ENCODE data around the gene COQ8A. TPM values are rescaled to one million over a fixed set of nuclear protein-coding genes. Genes with fewer than 3 reads are reported as not detected.
"Not testable (repeated sequence)": the region's sequence is repeated elsewhere in the genome, so short reads cannot be mapped to it uniquely, and the experiment has no call there.

COQ8A gene
- polyA plus RNA-seq, 1 donor from 2014 or later = 57.4 TPM

GRCh38 chr1:226908913-226909312 lies 31.2 kb upstream of the COQ8A start:
- no peak overlapping the region for H3K4me3 Mint-ChIP-seq
- no peaks in the 10 kb centered on the region for H3K9me3 Mint-ChIP-seq
- H3K36me3 Mint-ChIP-seq = peaks cover 8% of the 10 kb centered on the region
- peaks cover 0 to 2% (median 0%) of the 10 kb centered on the region in 3 donors for H3K4me1 Mint-ChIP-seq
- H3K27ac Mint-ChIP-seq = no peak overlapping the region
- H3K27me3 Mint-ChIP-seq = no peaks in the 10 kb centered on the region

GRCh38 chr1:226912587-226913176 lies 27.4 kb upstream of the COQ8A start:
- H3K9me3 Mint-ChIP-seq = no peaks in the 10 kb centered on the region
- no peak overlapping the region for H3K4me3 Mint-ChIP-seq
- H3K4me1 Mint-ChIP-seq = no peaks in the 10 kb centered on the region
- no peaks in the 10 kb centered on the region for H3K27me3 Mint-ChIP-seq
- no peak overlapping the region for H3K27ac Mint-ChIP-seq
- H3K36me3 Mint-ChIP-seq = peaks cover 9% of the 10 kb centered on the region

- Mint-ChIP-seq H3K4me1 (no peaks in the 10 kb centered on the region), H3K9me3 (no peaks in the 10 kb centered on the region), H3K27me3 (no peaks in the 10 kb centered on the region), H3K36me3 (peaks cover 8% of the 10 kb centered on the region), H3K27ac (no peak overlapping the region), H3K4me3 (no peak overlapping the region)
These were observed 24.5 kb upstream of the COQ8A start for GRCh38 chr1:226915672-226915995.

- Mint-ChIP-seq H3K9me3 (no peaks in the 10 kb centered on the region), H3K27ac (no peak overlapping the region)
These were observed 23.6 kb upstream of the COQ8A start for GRCh38 chr1:226916497-226916896.

GRCh38 chr1:226919587-226919986 lies 20.5 kb upstream of the COQ8A start:
- no peak overlapping the region for H3K27ac Mint-ChIP-seq
- H3K27me3 Mint-ChIP-seq = no peaks in the 10 kb centered on the region
- no peaks in the 10 kb centered on the region for H3K4me1 Mint-ChIP-seq
- H3K9me3 Mint-ChIP-seq = no peaks in the 10 kb centered on the region
- no peak overlapping the region for H3K4me3 Mint-ChIP-seq
- peaks cover 12% of the 10 kb centered on the region for H3K36me3 Mint-ChIP-seq

More at GRCh38 chr1:226916497-226916896, 23.6 kb upstream of the COQ8A start:
- Mint-ChIP-seq H3K27me3 (no peaks in the 10 kb centered on the region), H3K36me3 (peaks cover 8% of the 10 kb centered on the region), H3K4me1 (no peaks in the 10 kb centered on the region), H3K4me3 (no peak overlapping the region)

- Mint-ChIP-seq H3K36me3 (peaks cover 12% of the 10 kb centered on the region), H3K27me3 (no peaks in the 10 kb centered on the region), H3K4me3 (no peak overlapping the region), H3K27ac (no peak overlapping the region), H3K9me3 (no peaks in the 10 kb centered on the region), H3K4me1 (no peaks in the 10 kb centered on the region)
These were observed 20.1 kb upstream of the COQ8A start for GRCh38 chr1:226919995-226920394.

- Mint-ChIP-seq H3K9me3 (no peaks in the 10 kb centered on the region), H3K4me3 (no peak overlapping the region), H3K36me3 (peaks cover 12% of the 10 kb centered on the region), H3K27ac (no peak overlapping the region), H3K27me3 (no peaks in the 10 kb centered on the region), H3K4me1 (no peaks in the 10 kb centered on the region)
These were observed 19.6 kb upstream of the COQ8A start for GRCh38 chr1:226920446-226920894.

- Mint-ChIP-seq H3K36me3 (peaks cover 14% of the 10 kb centered on the region), H3K9me3 (no peaks in the 10 kb centered on the region), H3K27ac (no peak overlapping the region), H3K27me3 (no peaks in the 10 kb centered on the region), H3K4me1 (no peaks in the 10 kb centered on the region), H3K4me3 (no peak overlapping the region)
These were observed 18.6 kb upstream of the COQ8A start for GRCh38 chr1:226921504-226921903.

- peaks cover 1 to 10% (median 1%) of the 10 kb centered on the region in 3 donors for H3K9me3 Mint-ChIP-seq
- H3K4me3 Mint-ChIP-seq, H3K27me3 Mint-ChIP-seq, H3K4me1 Mint-ChIP-seq, H3K36me3 Mint-ChIP-seq, H3K27ac Mint-ChIP-seq: not testable (repeated sequence)
These were observed 10.6 kb upstream of the COQ8A start for GRCh38 chr1:226929260-226930111.

- Mint-ChIP-seq H3K36me3 (peaks cover 4% of the 10 kb centered on the region), H3K27ac (peak overlapping the region in 1 of 3 donors; percentile 64), H3K4me1 (peaks cover 4 to 11% (median 5%) of the 10 kb centered on the region in 3 donors), H3K9me3 (peaks cover 4 to 14% (median 10%) of the 10 kb centered on the region in 3 donors), H3K27me3 (no peaks in the 10 kb centered on the region), H3K4me3 (peak overlapping the region in 2 of 4 donors; percentile 13 to 61)
These were observed 5.4 kb upstream of the COQ8A start for GRCh38 chr1:226934483-226935237.

GRCh38 chr1:226937940-226938725 lies 2.0 kb upstream of the COQ8A start:
- peaks cover 4 to 14% (median 6%) of the 10 kb centered on the region in 3 donors for H3K9me3 Mint-ChIP-seq
- peak overlapping the region in 3 of 4 donors; percentile 51 to 100 (median 94) for H3K4me3 Mint-ChIP-seq
- H3K36me3 Mint-ChIP-seq = peaks cover 6% of the 10 kb centered on the region
- H3K27ac Mint-ChIP-seq = peak overlapping the region; percentile 98 to 100 (median 99)
- no peaks in the 10 kb centered on the region for H3K27me3 Mint-ChIP-seq
- peaks cover 18 to 22% (median 22%) of the 10 kb centered on the region in 3 donors for H3K4me1 Mint-ChIP-seq

- Mint-ChIP-seq H3K9me3 (peaks cover 4 to 14% (median 5%) of the 10 kb centered on the region in 3 donors), H3K27me3 (no peaks in the 10 kb centered on the region), H3K4me1 (peaks cover 24 to 29% (median 28%) of the 10 kb centered on the region in 3 donors), H3K27ac (peak overlapping the region; percentile 98 to 100 (median 99)), H3K4me3 (peak overlapping the region; percentile 89 to 100 (median 96)), H3K36me3 (peaks cover 7% of the 10 kb centered on the region)
These were observed 1.1 kb upstream of the COQ8A start for GRCh38 chr1:226938903-226939437.

- peak overlapping the region; percentile 89 to 100 (median 96) for H3K4me3 Mint-ChIP-seq
- H3K27ac Mint-ChIP-seq = peak overlapping the region; percentile 98 to 100 (median 99)
- H3K4me1 Mint-ChIP-seq = peaks cover 24 to 30% (median 29%) of the 10 kb centered on the region in 3 donors
- peaks cover 2 to 12% (median 4%) of the 10 kb centered on the region in 3 donors for H3K9me3 Mint-ChIP-seq
- no peaks in the 10 kb centered on the region for H3K27me3 Mint-ChIP-seq
- H3K36me3 Mint-ChIP-seq = peaks cover 7% of the 10 kb centered on the region
These were observed 561 bp upstream of the COQ8A start for GRCh38 chr1:226939438-226940028.

- H3K4me1 Mint-ChIP-seq = peaks cover 24 to 37% (median 30%) of the 10 kb centered on the region in 3 donors
- no peaks in the 10 kb centered on the region for H3K27me3 Mint-ChIP-seq
- peak overlapping the region; percentile 89 to 100 (median 96) for H3K4me3 Mint-ChIP-seq
- H3K9me3 Mint-ChIP-seq = peaks cover 0 to under 1% (median 0%) of the 10 kb centered on the region in 3 donors
- peak overlapping the region in 2 of 3 donors; percentile 98 to 100 for H3K27ac Mint-ChIP-seq
- peaks cover 2% of the 10 kb centered on the region for H3K36me3 Mint-ChIP-seq
These were observed 643 bp downstream of the COQ8A start for GRCh38 chr1:226940806-226941067.
